GM23338 (cell line): Measurements from ENCODE around the gene ABCB8. TPM values are rescaled to one million over a fixed set of nuclear protein-coding genes. Genes with fewer than 3 reads are reported as not detected.

Source experiments
- ATAC-seq: fragments of 200-7000 bp; cut with Tn5 transposase; 3 replicates; pipeline ENCODE4 v1.9.1; 2020
- DNase-seq: peaks from one replicate; pipeline ENCODE4 v3.0.0-alpha.2; 2015; ENCODE audit warnings: low spot score
- H2AFZ ChIP-seq: fragments of 200-600 bp; sonication (generic); 2 replicates; pipeline ENCODE4 v1.8.0; 2016; ENCODE audit warnings: antibody characterized with exemption, mild to moderate bottlenecking, moderate library complexity
- H3F3A ChIP-seq: fragments of 200-600 bp; sonication (generic); replicated peaks from 2 replicates; pipeline ENCODE4 v1.8.0; 2017; ENCODE audit warnings: antibody characterized with exemption, mixed run types, low read depth
- H3K27ac ChIP-seq: fragments of 200-600 bp; sonication (generic); 2 replicates; pipeline ENCODE4 v1.6.1; 2016; ENCODE audit warnings: low read depth
- H3K27me3 ChIP-seq: fragments of 200-600 bp; sonication (generic); 2 replicates; pipeline ENCODE4 v1.8.0; 2016; ENCODE audit warnings: mild to moderate bottlenecking, mixed run types, moderate library complexity; ENCODE audit not compliant: insufficient read depth
- H3K36me3 ChIP-seq: fragments of 200-600 bp; sonication (generic); 2 replicates; pipeline ENCODE4 v1.8.0; 2016; ENCODE audit warnings: mild to moderate bottlenecking; ENCODE audit not compliant: insufficient read depth
- H3K4me1 ChIP-seq: fragments of 200-600 bp; sonication (generic); 2 replicates; pipeline ENCODE4 v1.8.0; 2016; ENCODE audit warnings: mild to moderate bottlenecking, moderate library complexity; ENCODE audit not compliant: insufficient read depth
- H3K4me2 ChIP-seq: fragments of 200-600 bp; sonication (generic); 2 replicates; pipeline ENCODE4 v1.7.1; 2017; ENCODE audit warnings: mixed run types
- H3K4me3 ChIP-seq: fragments of 200-600 bp; sonication (generic); 2 replicates; pipeline ENCODE4 v1.6.1; 2016; ENCODE audit warnings: mixed run types
- H3K79me2 ChIP-seq: fragments of 200-600 bp; sonication (generic); replicated peaks from 2 replicates; pipeline ENCODE4 v1.8.0; 2017; ENCODE audit warnings: mild to moderate bottlenecking; ENCODE audit not compliant: insufficient read depth
- H3K9me2 ChIP-seq: fragments of 200-600 bp; sonication (generic); 2 replicates; pipeline ENCODE4 v1.8.0; 2017; ENCODE audit not compliant: insufficient read depth
- H4K20me1 ChIP-seq: fragments of 200-600 bp; sonication (generic); replicated peaks from 2 replicates; pipeline ENCODE4 v1.8.0; 2017; ENCODE audit warnings: mild to moderate bottlenecking; ENCODE audit not compliant: insufficient read depth
- H3K27ac Mint-ChIP-seq: 2 replicates; pipeline ENCODE4 v1.8.0; 2020; ENCODE audit warnings: inconsistent platforms, mild to moderate bottlenecking, moderate library complexity, mixed read lengths
- H3K27me3 Mint-ChIP-seq: 3 replicates; pipeline ENCODE4 v1.8.0; 2022; ENCODE audit warnings: low read depth, mild to moderate bottlenecking, moderate library complexity, mixed read lengths, inconsistent platforms; ENCODE audit not compliant: insufficient read depth, poor library complexity
- H3K36me3 Mint-ChIP-seq: 3 replicates; pipeline ENCODE4 v1.8.0; 2021; ENCODE audit warnings: low read depth, mild to moderate bottlenecking, inconsistent platforms, moderate library complexity, mixed read lengths
- H3K4me1 Mint-ChIP-seq: 3 replicates; pipeline ENCODE4 v1.8.0; 2020; ENCODE audit warnings: mild to moderate bottlenecking, inconsistent platforms, mixed read lengths
- H3K4me3 Mint-ChIP-seq: 3 replicates; pipeline ENCODE4 v1.8.0; 2021; ENCODE audit warnings: moderate library complexity, mild to moderate bottlenecking, inconsistent platforms, mixed read lengths
- H3K9me3 Mint-ChIP-seq: 3 replicates; pipeline ENCODE4 v1.8.0; 2020; ENCODE audit warnings: moderate library complexity, mild to moderate bottlenecking, inconsistent platforms, mixed read lengths
- CREB1 ChIP-seq: fragments of 250-450 bp; sonication (Bioruptor Pico); IDR thresholded peaks from 2 replicates; pipeline ENCODE4 v1.5.0; 2020; ENCODE audit warnings: low read depth, mild to moderate bottlenecking, moderate library complexity
- CTCF ChIP-seq, 2 experiments: fragments of 200-600 bp in 1 of 2; sonication (generic) in 1 of 2; conservative IDR thresholded peaks; 2 replicates each; pipeline versions ENCODE4 v1.5.1 to v1.6.1; 2016 to 2017; ENCODE audit warnings: antibody characterized with exemption in 2 of 2, low read depth in 2 of 2, mild to moderate bottlenecking in 2 of 2, moderate library complexity in 1 of 2
- ETS1 ChIP-seq: IDR thresholded peaks from 2 replicates; pipeline ENCODE4 v1.6.1; 2016; ENCODE audit warnings: antibody characterized with exemption
- EZH2 ChIP-seq: fragments of 200-600 bp; sonication (generic); IDR thresholded peaks from one replicate; pipeline ENCODE4 v1.8.0; 2017; ENCODE audit warnings: antibody characterized with exemption, mild to moderate bottlenecking, low read depth; ENCODE audit not compliant: unreplicated experiment
- EZH2phosphoT487 ChIP-seq: fragments of 200-600 bp; sonication (generic); IDR thresholded peaks from one replicate; pipeline ENCODE4 v1.8.1; 2018; ENCODE audit warnings: antibody characterized with exemption; ENCODE audit not compliant: unreplicated experiment
- JUNB ChIP-seq: IDR thresholded peaks from one replicate; pipeline ENCODE4 v1.6.1; 2016; ENCODE audit warnings: antibody characterized with exemption; ENCODE audit not compliant: unreplicated experiment
- NANOG ChIP-seq: IDR thresholded peaks from 2 replicates; pipeline ENCODE4 v1.6.1; 2016; ENCODE audit warnings: antibody characterized with exemption, borderline replicate concordance
- POLR2AphosphoS5 ChIP-seq: IDR thresholded peaks from 2 replicates; pipeline ENCODE4 v1.6.1; 2016; ENCODE audit warnings: antibody characterized with exemption, low read depth
- REST ChIP-seq: IDR thresholded peaks from one replicate; pipeline ENCODE4 v1.6.1; 2018; ENCODE audit warnings: antibody characterized with exemption; ENCODE audit not compliant: unreplicated experiment
- STAT1 ChIP-seq: IDR thresholded peaks from one replicate; pipeline ENCODE4 v1.6.1; 2016; ENCODE audit warnings: antibody characterized with exemption; ENCODE audit not compliant: unreplicated experiment
- ZNF114 ChIP-seq: fragments of 250-450 bp; sonication (Bioruptor Pico); IDR thresholded peaks from 2 replicates; pipeline ENCODE4 v1.5.0; 2020; ENCODE audit warnings: mild to moderate bottlenecking, moderate library complexity
- ZNF331 ChIP-seq: fragments of 250-450 bp; sonication (Bioruptor Pico); IDR thresholded peaks from 2 replicates; pipeline ENCODE4 v1.5.0; 2020; ENCODE audit warnings: low read depth, mild to moderate bottlenecking, moderate library complexity
- ZNF462 ChIP-seq: fragments of 250-450 bp; sonication (Bioruptor Pico); IDR thresholded peaks from 2 replicates; pipeline ENCODE4 v1.5.0; 2020; ENCODE audit warnings: mild to moderate bottlenecking, moderate library complexity
- polyA plus RNA-seq: library from polyadenylated mRNA; unstranded; fragments of >200 nt; fragmentation: Nextera tagmentation; extraction: Ambion mirVana; gene quantifications from 2 replicates; pipeline ENCODE4 v1.2.1, GENCODE V29; 2016
- total RNA-seq: library from RNA; depleted of rRNA; stranded (reverse); fragments of >200 nt; shearing (Covaris generic); gene quantifications from 2 replicates; pipeline ENCODE4 v1.2.3, GENCODE V29; 2014

Gene ABCB8
- total and polyA plus RNA-seq, 2 experiments from 2014 or later: 11.4 to 27.1 TPM

GRCh38 chr7:151003572-151003971, 24.7 kb upstream of the ABCB8 start:
- H3K36me3 ChIP-seq: no peaks in the 10 kb centered on the region
- H3F3A ChIP-seq: 0 out of 2 replicates have a peak, but pooled peaks cover 4% of the 10 kb centered on the region
- TF ChIP-seq ZNF114 (no peak), REST (no peak), CTCF (conservative IDR thresholded peaks at IDR 0.05; ENCODE audit: low read depth in 2 of 2) (no peak), ZNF331 (CRISPR knock-in tag) (no peak), STAT1 (no peak), ZNF462 (no peak), CREB1 (CRISPR knock-in tag) (no peak), EZH2phosphoT487 (no peak), ETS1 (no peak), POLR2AphosphoS5 (no peak), EZH2 (no peak), NANOG (no peak), JUNB (no peak)
- peaks cover 15% of the 10 kb centered on the region for H3K4me1 Mint-ChIP-seq
- no peak overlapping the region for H3K27ac Mint-ChIP-seq
- H3K27me3 Mint-ChIP-seq: peaks cover 9% of the 10 kb centered on the region
- H3K79me2 ChIP-seq: no peaks in the 10 kb centered on the region
- H3K4me3 Mint-ChIP-seq: no peak overlapping the region
- no peaks in the 10 kb centered on the region; the same call in 2 of the 3 replicates for H3K36me3 Mint-ChIP-seq
- no peak for DNase-seq
- no peaks in the 10 kb centered on the region for H3K9me2 ChIP-seq
- no peak overlapping the region for H2AFZ ChIP-seq
- H3K4me1 ChIP-seq: peaks cover 7% of the 10 kb centered on the region; the same call in 1 of the 2 replicates
- ATAC-seq: no peak
- no peaks in the 10 kb centered on the region for H3K9me3 Mint-ChIP-seq
- no peaks in the 10 kb centered on the region for H3K27me3 ChIP-seq
- no peaks in the 10 kb centered on the region for H4K20me1 ChIP-seq
- no peak overlapping the region for H3K4me3 ChIP-seq
- H3K4me2 ChIP-seq: no peak overlapping the region
- H3K27ac ChIP-seq: no peak overlapping the region
